Muscle layer of duodenum (tissue), 2 donors: ENCODE measurements around the gene PPP2R2C.

ENCODE experiments used
- H3K27ac ChIP-seq: one replicate; pipeline ENCODE4 v1.7.0; 2013; ENCODE audit warnings: mild to moderate bottlenecking, low read length
- H3K27me3 ChIP-seq: one replicate; pipeline ENCODE4 v1.7.0; 2013; ENCODE audit warnings: low read depth, mild to moderate bottlenecking, control low read depth, low read length
- H3K36me3 ChIP-seq, 2 donors: one replicate each; pipeline ENCODE4 v1.7.0; 2013; ENCODE audit warnings: low read length in 2 of 2, control low read depth in 1 of 2, mild to moderate bottlenecking in 1 of 2; ENCODE audit not compliant: insufficient read depth in 2 of 2, control insufficient read depth in 1 of 2
- H3K4me1 ChIP-seq, 2 donors: one replicate each; pipeline ENCODE4 v1.7.0; 2013; ENCODE audit warnings: low read length in 2 of 2, mild to moderate bottlenecking in 2 of 2, control low read depth in 1 of 2, moderate library complexity in 1 of 2; ENCODE audit not compliant: insufficient read depth in 2 of 2, control insufficient read depth in 1 of 2
- H3K4me3 ChIP-seq, 2 donors: one replicate each; pipeline ENCODE4 v1.7.0; 2013; ENCODE audit warnings: low read length in 2 of 2, low read depth in 1 of 2, mild to moderate bottlenecking in 1 of 2
- H3K9me3 ChIP-seq, 2 donors: one replicate each; pipeline ENCODE4 v1.7.0; 2013; ENCODE audit warnings: low read length in 2 of 2, control low read depth in 1 of 2, mild to moderate bottlenecking in 1 of 2; ENCODE audit not compliant: control insufficient read depth in 1 of 2
- donor health status: healthy.

Gene PPP2R2C

DNA sequence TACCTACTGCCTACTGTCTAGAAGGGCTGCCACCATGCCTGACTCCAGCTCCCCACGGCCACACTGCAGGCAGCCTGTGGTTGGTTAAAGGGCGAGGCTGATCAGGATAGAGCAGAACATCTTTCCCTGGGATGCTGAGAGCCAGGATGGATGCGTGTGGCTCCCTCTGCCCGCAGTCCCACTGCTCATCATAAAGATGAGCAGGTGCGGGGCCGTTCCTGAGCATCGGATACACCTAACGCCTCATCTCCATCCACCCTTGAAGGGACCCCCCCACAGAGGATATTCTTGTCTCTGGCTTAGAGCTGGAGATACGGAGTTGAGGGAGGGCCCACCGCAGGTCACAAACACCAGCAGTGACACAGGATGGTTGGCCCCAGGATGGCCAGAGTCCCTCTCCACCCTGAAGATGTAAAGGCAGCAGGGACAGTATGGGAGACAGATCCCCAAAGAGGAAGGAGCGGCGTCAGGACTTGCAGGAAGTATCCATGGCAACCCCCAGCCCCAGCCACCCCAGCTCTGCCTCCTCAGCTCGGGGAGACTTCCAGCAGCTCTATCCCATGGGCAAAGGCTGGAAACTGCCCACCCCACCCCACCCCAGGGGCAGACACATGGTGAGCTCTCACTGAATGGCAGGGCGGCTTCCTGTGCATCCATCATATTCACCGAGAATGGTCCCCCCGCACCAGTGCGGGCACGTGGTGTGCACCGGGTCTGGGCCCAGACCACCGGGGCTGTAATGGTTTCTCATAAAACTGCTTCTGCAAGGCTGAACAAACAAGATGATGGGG, 19.3 kb downstream of the PPP2R2C start:
- no peak overlapping the region for H3K4me3 ChIP-seq
- H3K9me3 ChIP-seq = no peaks in the 10 kb centered on the region
- no peak overlapping the region for H3K27ac ChIP-seq
- H3K4me1 ChIP-seq = no peaks in the 10 kb centered on the region
- no peaks in the 10 kb centered on the region for H3K27me3 ChIP-seq
- no peaks in the 10 kb centered on the region for H3K36me3 ChIP-seq

- Histone ChIP-seq H3K36me3 (no peaks in the 10 kb centered on the region), H3K4me3 (no peak overlapping the region), H3K27ac (no peak overlapping the region), H3K4me1 (no peaks in the 10 kb centered on the region), H3K9me3 (no peaks in the 10 kb centered on the region), H3K27me3 (no peaks in the 10 kb centered on the region)
Observed at GRCh38 chr4:6452116-6452896, 20.1 kb downstream of the PPP2R2C start.

DNA sequence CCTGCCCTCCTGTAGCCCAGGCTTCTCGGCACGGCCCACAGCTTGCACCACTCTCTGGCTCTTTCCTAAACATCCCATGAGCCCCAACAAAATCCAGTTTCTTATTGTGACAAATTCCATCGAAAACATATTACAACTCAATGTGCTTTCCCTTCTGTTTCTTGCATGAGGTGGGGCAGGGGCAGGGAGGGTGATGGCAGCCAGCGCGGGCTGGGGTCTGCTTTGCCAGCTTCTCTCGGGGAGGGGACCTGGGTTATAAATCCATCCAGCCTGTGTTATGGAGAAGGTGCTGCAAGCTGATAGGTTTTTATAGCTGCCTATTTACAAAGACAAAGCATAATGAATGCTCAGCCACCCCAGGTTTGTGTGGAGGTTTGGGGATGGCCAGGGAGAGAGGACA, 21.1 kb downstream of the PPP2R2C start:
- H3K36me3 ChIP-seq = no peaks in the 10 kb centered on the region
- H3K9me3 ChIP-seq = no peaks in the 10 kb centered on the region
- H3K27me3 ChIP-seq = no peaks in the 10 kb centered on the region
- H3K27ac ChIP-seq = no peak overlapping the region
- H3K4me3 ChIP-seq = no peak overlapping the region
- peaks cover 0 to 4% of the 10 kb centered on the region in 2 donors for H3K4me1 ChIP-seq

- Histone ChIP-seq H3K27ac (no peak overlapping the region), H3K4me3 (no peak overlapping the region), H3K9me3 (no peaks in the 10 kb centered on the region), H3K4me1 (peaks cover 0 to 4% of the 10 kb centered on the region in 2 donors), H3K36me3 (no peaks in the 10 kb centered on the region), H3K27me3 (no peaks in the 10 kb centered on the region)
Observed at GRCh38 chr4:6450709-6451108, 21.7 kb downstream of the PPP2R2C start.

- Histone ChIP-seq H3K9me3 (no peaks in the 10 kb centered on the region), H3K27me3 (no peaks in the 10 kb centered on the region), H3K4me3 (no peak overlapping the region), H3K36me3 (no peaks in the 10 kb centered on the region), H3K27ac (no peak overlapping the region), H3K4me1 (peaks cover 0 to 4% of the 10 kb centered on the region in 2 donors)
Observed at GRCh38 chr4:6449746-6450369, 22.6 kb downstream of the PPP2R2C start.

DNA sequence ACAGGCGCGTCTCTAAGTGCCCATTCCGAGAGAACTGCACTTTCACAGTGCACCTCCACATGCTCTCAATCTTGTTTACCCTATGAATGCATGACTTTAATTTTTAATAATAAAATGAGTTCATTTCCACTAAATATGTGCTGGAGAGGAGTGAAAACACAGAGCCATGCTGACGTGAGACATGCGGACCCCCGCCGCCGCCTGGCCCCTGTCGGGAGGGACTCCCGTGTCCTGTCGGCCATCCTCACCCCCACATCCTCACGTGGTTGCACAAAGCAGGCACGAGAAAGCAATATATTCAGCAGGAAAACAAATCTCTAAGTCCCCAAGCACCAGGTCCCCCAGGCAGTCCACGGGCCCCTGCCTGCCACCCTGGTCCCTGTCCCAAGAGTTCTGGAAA, 23.1 kb downstream of the PPP2R2C start:
- Histone ChIP-seq H3K4me1 (peaks cover 0 to 4% of the 10 kb centered on the region in 2 donors), H3K4me3 (no peak overlapping the region), H3K36me3 (no peaks in the 10 kb centered on the region), H3K9me3 (no peaks in the 10 kb centered on the region), H3K27ac (no peak overlapping the region), H3K27me3 (no peaks in the 10 kb centered on the region)

DNA sequence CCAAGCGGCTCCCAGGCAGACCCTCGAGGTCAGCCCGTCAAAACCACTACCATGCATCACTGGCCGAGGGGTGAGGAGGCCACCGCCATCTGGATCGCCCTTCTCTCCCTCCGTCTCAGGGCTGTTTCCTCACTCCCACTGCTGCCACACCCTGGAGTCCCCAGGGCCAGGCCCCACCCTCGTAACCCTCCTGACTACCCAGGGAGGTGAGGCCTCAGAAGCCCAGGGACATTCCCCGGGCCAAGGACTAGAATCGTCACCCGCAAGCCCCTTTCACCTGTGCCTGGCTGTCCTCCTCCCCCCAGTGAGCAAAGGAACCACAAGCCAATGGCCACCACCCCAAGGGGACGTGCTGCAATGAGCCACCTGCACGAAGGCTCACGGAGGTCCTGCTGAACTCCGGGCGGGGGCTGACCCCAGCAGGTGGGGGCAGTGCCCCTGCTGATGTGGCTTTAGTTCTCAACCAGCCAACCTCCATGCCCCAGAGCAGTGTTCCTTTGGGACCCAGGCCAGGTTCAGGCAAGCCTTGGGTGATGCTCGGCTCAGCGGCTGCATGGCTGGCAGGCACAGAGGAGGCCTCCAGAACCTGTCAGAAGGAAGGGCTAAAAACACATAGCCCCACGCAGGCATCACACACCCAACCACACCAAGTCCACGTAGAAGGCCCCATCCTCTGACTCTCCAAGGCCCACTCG, 23.8 kb downstream of the PPP2R2C start:
- Histone ChIP-seq H3K27me3 (no peaks in the 10 kb centered on the region), H3K36me3 (no peaks in the 10 kb centered on the region), H3K27ac (no peak overlapping the region), H3K9me3 (no peaks in the 10 kb centered on the region), H3K4me3 (no peak overlapping the region), H3K4me1 (peaks cover 0 to 4% of the 10 kb centered on the region in 2 donors)

- Histone ChIP-seq H3K4me3 (no peak overlapping the region), H3K9me3 (no peaks in the 10 kb centered on the region), H3K27ac (no peak overlapping the region), H3K4me1 (peaks cover 0 to 4% of the 10 kb centered on the region in 2 donors), H3K36me3 (no peaks in the 10 kb centered on the region), H3K27me3 (no peaks in the 10 kb centered on the region)
Observed at GRCh38 chr4:6447672-6448171, 24.7 kb downstream of the PPP2R2C start.

GRCh38 chr4:6446538-6447451, 25.6 kb downstream of the PPP2R2C start:
- Histone ChIP-seq H3K36me3 (no peaks in the 10 kb centered on the region), H3K4me3 (no peak overlapping the region), H3K27me3 (no peaks in the 10 kb centered on the region), H3K27ac (no peak overlapping the region), H3K4me1 (peaks cover 0 to 4% of the 10 kb centered on the region in 2 donors), H3K9me3 (no peaks in the 10 kb centered on the region)

GRCh38 chr4:6446130-6446482, 26.3 kb downstream of the PPP2R2C start:
- H3K4me1 ChIP-seq = peaks cover 0 to 4% of the 10 kb centered on the region in 2 donors
- no peaks in the 10 kb centered on the region for H3K36me3 ChIP-seq
- H3K9me3 ChIP-seq = no peaks in the 10 kb centered on the region
- no peaks in the 10 kb centered on the region for H3K27me3 ChIP-seq
- H3K27ac ChIP-seq = no peak overlapping the region
- no peak overlapping the region for H3K4me3 ChIP-seq
